AG04449 (cell line): ENCODE measurements around the gene NEAT1.
"Not testable (repeated sequence)": the region's sequence is repeated elsewhere in the genome, so short reads cannot be mapped to it uniquely, and the experiment has no call there.

Experiments used
- CTCF ChIA-PET: fragments of 350-600 bp; formaldehyde crosslinking; extraction: SDS; loops from one replicate; lab custom pipeline; 2021; ENCODE audit warnings: antibody characterized with exemption; lab: Yijun Ruan, JAX
- POLR2A ChIA-PET: fragments of 400-600, 350-600 bp; formaldehyde crosslinking; extraction: SDS; loops from one replicate; lab custom pipeline; 2020; ENCODE audit warnings: antibody characterized with exemption, inconsistent platforms; lab: Yijun Ruan, JAX
- DNase-seq: peaks from one replicate; pipeline ENCODE4 v3.0.0-alpha.2; 2010; ENCODE audit warnings: low read depth, low spot score
- H3K4me3 ChIP-seq: 2 replicates; pipeline ENCODE4 v1.5.1; 2011; ENCODE audit warnings: low read depth, mild to moderate bottlenecking, control low read depth, low read length
- CTCF ChIP-seq: IDR thresholded peaks from one replicate; pipeline ENCODE4 v1.5.1; 2011; ENCODE audit warnings: mild to moderate bottlenecking, moderate library complexity, low read length, control low read depth, inconsistent platforms; ENCODE audit not compliant: insufficient read depth; ENCODE audit errors: missing control alignments

NEAT1 gene

GRCh38 chr11:65410936-65411680 lies 11.5 kb upstream of the NEAT1 start:
- DNase-seq: no peak
- TF ChIP-seq CTCF: no peak
- H3K4me3 ChIP-seq: no peak overlapping the region
- CTCF ChIA-PET: interaction anchor here (0.9 to 7.8 kb wide), 2 partner anchors 11 to 22 kb away, joined by 3 to 90 read pairs; partner anchors contain the start of gene FRMD8
- POLR2A ChIA-PET: interaction anchor here (19.6 kb wide), 1 partner anchor 92 kb away, joined by 664 read pairs; the partner anchor contains the start of gene MALAT1

- CTCF ChIA-PET: interaction anchor here (0.9 to 7.8 kb wide), 4 partner anchors 7 to 42 kb away, joined by 3 to 90 read pairs (median 6); partner anchors contain the start of gene FRMD8
- POLR2A ChIA-PET: interaction anchor here (19.6 kb wide), 1 partner anchor 92 kb away, joined by 664 read pairs; the partner anchor contains the start of gene MALAT1
- DNase-seq: no peak
- TF ChIP-seq CTCF: no peak
- no peak overlapping the region for H3K4me3 ChIP-seq
Measured at GRCh38 chr11:65411681-65412070, 10.9 kb upstream of the NEAT1 start.

- CTCF ChIA-PET: interaction anchor here (1.5 to 10.3 kb wide), 4 partner anchors 8 to 97 kb away, joined by 4 to 151 read pairs (median 48); partner anchors contain the start of gene FRMD8
Measured at GRCh38 chr11:65412271-65413076, 10.1 kb upstream of the NEAT1 start.

GRCh38 chr11:65413077-65413664 lies 9.4 kb upstream of the NEAT1 start:
- DNase-seq, H3K4me3 ChIP-seq: not testable (repeated sequence)
- POLR2A ChIA-PET: interaction anchor here (19.6 kb wide), 1 partner anchor 90 kb away, joined by 664 read pairs; the partner anchor contains the start of gene MALAT1
- CTCF ChIA-PET: interaction anchor here (1.5 to 10.3 kb wide), 4 partner anchors 9 to 96 kb away, joined by 4 to 151 read pairs (median 48); partner anchors contain the start of gene FRMD8

More at GRCh38 chr11:65412271-65413076, 10.1 kb upstream of the NEAT1 start:
- no peak for TF ChIP-seq CTCF
- no peak overlapping the region for H3K4me3 ChIP-seq
- no peak for DNase-seq
- POLR2A ChIA-PET: interaction anchor here (19.6 kb wide), 1 partner anchor 91 kb away, joined by 664 read pairs; the partner anchor contains the start of gene MALAT1

GRCh38 chr11:65414776-65415498 lies 7.7 kb upstream of the NEAT1 start:
- DNase-seq: no peak
- POLR2A ChIA-PET: interaction anchor here (0.5 to 19.6 kb wide), 8 partner anchors 8 to 173 kb away, joined by 3 to 664 read pairs (median 4); partner anchors contain the start of genes MALAT1 and NEAT1
- TF ChIP-seq CTCF: no peak
- H3K4me3 ChIP-seq: no peak overlapping the region
- CTCF ChIA-PET: interaction anchor here (1.0 to 10.3 kb wide), 16 partner anchors 12 to 140 kb away, joined by 3 to 151 read pairs (median 10); partner anchors contain the start of genes FRMD8 and SCYL1
